ENCODE measurements around the gene NELFA.

Gene NELFA

GRCh38 chr4:2008921-2009650 is at the start of gene NELFA:
NELFA (minus strand) TSS chr4:2008974; CDS start chr4:2008959, 15 bp downstream.
- peak; percentile 94 to 95 for DNase-seq
- no peaks in the 10 kb centered on the region for H3K27me3 Mint-ChIP-seq
- H3K27ac Mint-ChIP-seq = peak within 1 kb of the TSS; percentile 94 to 97
- peak; percentile 86 for ATAC-seq
- peaks cover 37% of the 10 kb centered on the region for H3K4me1 Mint-ChIP-seq
- peak within 1 kb of the TSS; percentile 89 to 90 for H3K4me3 Mint-ChIP-seq
- H3K9me3 Mint-ChIP-seq = no peaks in the 10 kb centered on the region

GRCh38 chr4:2057382-2058065 is 48.8 kb upstream of the NELFA start:
- Mint-ChIP-seq H3K4me1 (no peaks in the 10 kb centered on the region), H3K27ac (no peak overlapping the region), H3K9me3 (no peaks in the 10 kb centered on the region), H3K4me3 (peak overlapping the region; percentile 31 to 37), H3K27me3 (peaks cover 59% of the 10 kb centered on the region)
- DNase-seq (no peak), ATAC-seq (no peak)

- Mint-ChIP-seq H3K4me3 (no peak overlapping the region), H3K27me3 (peaks cover 68% of the 10 kb centered on the region), H3K27ac (no peak overlapping the region), H3K9me3 (no peaks in the 10 kb centered on the region), H3K4me1 (no peaks in the 10 kb centered on the region)
- ATAC-seq (no peak), DNase-seq (no peak)
Measured at GRCh38 chr4:2054217-2054616, 45.4 kb upstream of the NELFA start.

DNA sequence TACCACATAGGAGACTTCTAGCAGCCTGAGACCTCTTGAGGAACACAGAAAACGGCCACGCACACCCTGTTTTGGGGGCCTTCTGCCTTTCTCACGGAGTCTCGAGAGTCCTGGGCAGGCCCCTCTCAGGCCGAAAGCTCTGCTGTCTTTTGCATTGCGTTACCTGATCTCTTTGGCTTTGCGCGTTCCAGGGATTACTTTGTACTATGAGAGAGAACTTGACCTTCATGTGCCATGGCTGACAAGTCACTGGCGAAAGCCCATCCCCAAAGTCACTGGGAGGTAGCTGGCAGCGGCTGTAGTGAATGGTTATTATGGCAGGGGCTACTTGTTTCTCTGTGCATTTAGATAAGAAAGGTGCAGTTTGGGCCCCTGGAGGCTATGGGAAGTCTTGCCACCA is 42.3 kb upstream of the NELFA start:
- no peaks in the 10 kb centered on the region for H3K9me3 Mint-ChIP-seq
- H3K4me1 Mint-ChIP-seq = no peaks in the 10 kb centered on the region
- H3K27ac Mint-ChIP-seq = no peak overlapping the region
- peaks cover 75% of the 10 kb centered on the region for H3K27me3 Mint-ChIP-seq
- ATAC-seq (no peak), DNase-seq (no peak)
- no peak overlapping the region for H3K4me3 Mint-ChIP-seq

- Mint-ChIP-seq H3K27ac (no peak overlapping the region), H3K9me3 (no peaks in the 10 kb centered on the region), H3K4me1 (no peaks in the 10 kb centered on the region), H3K27me3 (peaks cover 76% of the 10 kb centered on the region), H3K4me3 (no peak overlapping the region)
- DNase-seq (no peak), ATAC-seq (no peak)
Measured at GRCh38 chr4:2049811-2050210, 41.0 kb upstream of the NELFA start.

- peaks cover 78% of the 10 kb centered on the region for H3K27me3 Mint-ChIP-seq
- no peaks in the 10 kb centered on the region for H3K4me1 Mint-ChIP-seq
- no peak overlapping the region for H3K4me3 Mint-ChIP-seq
- H3K27ac Mint-ChIP-seq = no peak overlapping the region
- ATAC-seq = no peak
- H3K9me3 Mint-ChIP-seq = no peaks in the 10 kb centered on the region
- DNase-seq = no peak
Measured at GRCh38 chr4:2049381-2049780, 40.6 kb upstream of the NELFA start.

DNA sequence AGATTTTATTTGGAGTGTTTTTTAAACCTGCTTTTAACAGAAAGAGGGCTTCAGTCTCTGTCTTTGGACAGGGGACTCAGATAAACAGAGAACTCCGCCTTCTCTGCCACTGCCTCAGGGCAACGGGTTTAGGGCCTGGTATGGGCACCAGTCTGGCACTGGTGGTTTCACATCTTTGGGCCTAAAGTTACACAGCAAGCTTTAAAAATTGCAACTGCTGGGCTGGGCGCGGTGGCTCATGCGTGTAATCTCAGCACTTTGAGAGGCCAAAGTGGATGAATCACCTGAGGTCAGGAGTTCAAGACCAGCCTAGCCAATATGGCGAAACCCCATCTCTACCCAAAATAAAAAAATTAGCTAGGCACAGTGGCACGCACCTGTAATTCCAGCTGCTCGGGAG is 40.1 kb upstream of the NELFA start:
- H3K27me3 Mint-ChIP-seq = peaks cover 78% of the 10 kb centered on the region
- H3K9me3 Mint-ChIP-seq = no peaks in the 10 kb centered on the region
- DNase-seq (no peak), ATAC-seq (no peak)
- H3K4me1 Mint-ChIP-seq = no peaks in the 10 kb centered on the region
- no peak overlapping the region for H3K4me3 Mint-ChIP-seq
- no peak overlapping the region for H3K27ac Mint-ChIP-seq

DNA sequence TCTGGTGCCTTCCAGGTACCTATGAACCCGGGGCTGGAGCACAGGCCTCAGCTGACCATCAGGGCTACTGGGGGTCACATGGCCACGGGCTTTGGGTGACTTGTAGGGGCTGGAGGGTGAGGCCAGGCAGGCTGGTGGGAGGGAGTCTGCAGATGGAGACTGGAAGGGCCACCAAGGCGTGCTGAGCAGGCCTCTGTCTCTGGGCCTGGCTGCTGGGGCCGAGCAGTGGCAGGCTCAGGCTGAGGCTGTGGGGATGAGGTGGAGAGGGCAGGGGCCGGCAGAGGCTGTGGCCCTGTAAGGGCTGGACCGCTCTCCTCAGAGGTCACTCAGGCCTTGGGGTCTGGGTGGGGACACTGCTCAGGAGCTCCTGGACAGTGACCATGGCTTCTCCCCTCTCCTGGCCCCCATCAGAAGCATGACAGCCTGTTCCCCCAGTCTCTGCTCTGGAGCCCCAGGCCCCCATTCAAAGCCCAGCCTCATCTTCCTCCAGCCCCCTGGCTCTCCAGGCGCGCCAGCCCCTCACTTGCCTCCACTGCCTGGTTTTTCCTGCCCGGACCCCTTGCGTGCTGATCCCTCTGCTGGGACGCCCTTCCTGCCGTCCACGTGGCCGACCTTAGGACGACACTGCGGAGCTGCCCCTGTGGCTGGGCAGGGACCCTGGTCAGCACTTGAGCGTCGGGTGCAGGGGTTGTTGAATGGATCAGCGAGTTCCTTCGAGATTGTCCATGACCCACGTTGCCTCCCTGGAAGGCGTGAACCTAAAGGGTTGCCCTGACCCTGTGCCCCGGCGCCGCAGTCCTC is 39.2 kb upstream of the NELFA start:
- no peak overlapping the region for H3K27ac Mint-ChIP-seq
- H3K27me3 Mint-ChIP-seq = peaks cover 78% of the 10 kb centered on the region
- no peak overlapping the region for H3K4me3 Mint-ChIP-seq
- no peaks in the 10 kb centered on the region for H3K9me3 Mint-ChIP-seq
- DNase-seq (no peak), ATAC-seq (no peak)
- H3K4me1 Mint-ChIP-seq = no peaks in the 10 kb centered on the region

- peaks cover 71% of the 10 kb centered on the region for H3K27me3 Mint-ChIP-seq
- no peak overlapping the region for H3K27ac Mint-ChIP-seq
- ATAC-seq (no peak), DNase-seq (no peak)
- no peak overlapping the region for H3K4me3 Mint-ChIP-seq
- no peaks in the 10 kb centered on the region for H3K9me3 Mint-ChIP-seq
- H3K4me1 Mint-ChIP-seq = no peaks in the 10 kb centered on the region
Measured at GRCh38 chr4:2047031-2047660, 38.4 kb upstream of the NELFA start.

DNA sequence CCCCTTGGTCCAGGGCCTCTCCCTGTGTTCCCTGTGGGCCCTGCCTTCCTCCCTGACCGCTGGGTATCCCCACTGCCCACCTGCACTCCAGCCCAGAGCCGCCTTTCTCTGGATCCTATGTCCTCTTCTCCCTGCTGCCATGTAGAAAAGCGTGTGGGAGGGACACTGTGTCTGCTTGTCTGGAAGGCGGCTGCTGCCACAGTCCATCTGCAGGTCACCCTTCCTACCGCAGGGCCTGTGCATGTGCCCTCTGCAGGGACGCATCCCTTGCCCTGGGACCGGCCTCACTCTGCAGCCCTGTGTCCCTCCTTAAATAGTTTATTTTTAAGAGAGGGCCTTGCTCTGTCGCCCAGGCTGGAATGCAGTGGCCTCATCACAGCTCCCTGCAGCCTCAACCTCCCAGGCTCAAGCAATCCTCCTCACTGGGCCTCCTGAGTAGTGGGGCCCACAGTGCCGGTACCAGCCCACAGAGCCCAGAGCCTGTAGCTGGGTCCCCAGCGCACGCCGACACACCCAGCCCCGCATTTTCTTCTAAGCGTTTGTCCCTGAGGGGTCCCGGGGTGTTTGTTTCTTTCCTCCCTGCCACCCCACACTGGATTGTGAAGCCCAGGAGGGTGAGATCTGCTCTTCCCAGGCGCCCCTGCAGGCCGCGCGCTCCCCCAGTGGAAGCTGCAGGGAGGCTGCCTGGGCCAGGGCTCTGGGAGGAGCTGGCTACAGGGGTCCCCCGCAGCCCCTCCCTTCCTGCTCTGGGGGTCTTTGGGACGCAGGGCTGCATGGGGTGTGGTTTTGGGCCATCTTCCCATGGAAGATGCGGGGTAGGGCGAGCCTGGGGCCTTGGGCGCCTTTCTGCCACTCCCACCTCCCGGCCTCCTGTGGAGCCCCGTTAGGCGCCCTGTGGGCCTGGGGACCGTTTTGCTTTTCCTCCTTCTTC is 37.5 kb upstream of the NELFA start:
- DNase-seq = no peak
- no peak overlapping the region for H3K4me3 Mint-ChIP-seq
- no peaks in the 10 kb centered on the region for H3K9me3 Mint-ChIP-seq
- no peak overlapping the region for H3K27ac Mint-ChIP-seq
- no peak for ATAC-seq
- peaks cover 5% of the 10 kb centered on the region for H3K4me1 Mint-ChIP-seq
- H3K27me3 Mint-ChIP-seq = peaks cover 72% of the 10 kb centered on the region

- ATAC-seq = no peak
- no peak overlapping the region for H3K4me3 Mint-ChIP-seq
- no peaks in the 10 kb centered on the region for H3K9me3 Mint-ChIP-seq
- peaks cover 66% of the 10 kb centered on the region for H3K27me3 Mint-ChIP-seq
- peaks cover 5% of the 10 kb centered on the region for H3K4me1 Mint-ChIP-seq
- no peak overlapping the region for H3K27ac Mint-ChIP-seq
- no peak for DNase-seq
Measured at GRCh38 chr4:2045518-2045951, 36.8 kb upstream of the NELFA start.

- H3K4me3 Mint-ChIP-seq = no peak overlapping the region
- H3K27ac Mint-ChIP-seq = no peak overlapping the region
- H3K27me3 Mint-ChIP-seq = peaks cover 67% of the 10 kb centered on the region
- no peak for DNase-seq
- H3K9me3 Mint-ChIP-seq = no peaks in the 10 kb centered on the region
- ATAC-seq = no peak
- peaks cover 9% of the 10 kb centered on the region for H3K4me1 Mint-ChIP-seq
Measured at GRCh38 chr4:2044542-2045517, 36.1 kb upstream of the NELFA start.

DNA sequence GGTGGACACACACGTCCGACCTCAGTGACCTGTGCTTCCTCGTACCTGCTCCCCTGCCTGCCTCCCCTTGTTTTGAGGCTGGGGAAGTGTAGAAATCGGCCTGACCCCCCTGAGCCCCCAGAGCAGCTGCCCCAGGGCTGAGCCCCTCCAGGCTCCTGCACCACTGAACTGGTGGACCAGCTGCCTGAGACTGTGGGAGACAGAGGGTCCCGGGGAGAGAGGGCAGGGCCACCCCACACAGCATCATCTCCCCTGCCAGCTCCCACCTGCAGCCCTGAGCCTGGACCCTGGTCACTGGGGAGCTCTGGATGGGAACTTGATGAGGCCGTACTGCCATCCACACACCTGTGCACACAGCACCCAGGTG is 35.3 kb upstream of the NELFA start:
- H3K4me3 Mint-ChIP-seq = no peak overlapping the region
- peaks cover 75% of the 10 kb centered on the region for H3K27me3 Mint-ChIP-seq
- no peak for DNase-seq
- H3K27ac Mint-ChIP-seq = no peak overlapping the region
- no peak for ATAC-seq
- peaks cover 11% of the 10 kb centered on the region for H3K4me1 Mint-ChIP-seq
- no peaks in the 10 kb centered on the region for H3K9me3 Mint-ChIP-seq
